Muscle layer of duodenum (tissue), 2 donors: Measurements from ENCODE around the gene METTL6.
"Not testable (repeated sequence)": the region's sequence is repeated elsewhere in the genome, so short reads cannot be mapped to it uniquely, and the experiment has no call there.

Experiments used
- H3K27ac ChIP-seq: one replicate; pipeline ENCODE4 v1.7.0; 2013; ENCODE audit warnings: mild to moderate bottlenecking, low read length
- H3K27me3 ChIP-seq: one replicate; pipeline ENCODE4 v1.7.0; 2013; ENCODE audit warnings: low read depth, mild to moderate bottlenecking, control low read depth, low read length
- H3K36me3 ChIP-seq, 2 donors: one replicate each; pipeline ENCODE4 v1.7.0; 2013; ENCODE audit warnings: low read length in 2 of 2, control low read depth in 1 of 2, mild to moderate bottlenecking in 1 of 2; ENCODE audit not compliant: insufficient read depth in 2 of 2, control insufficient read depth in 1 of 2
- H3K4me1 ChIP-seq, 2 donors: one replicate each; pipeline ENCODE4 v1.7.0; 2013; ENCODE audit warnings: low read length in 2 of 2, mild to moderate bottlenecking in 2 of 2, control low read depth in 1 of 2, moderate library complexity in 1 of 2; ENCODE audit not compliant: insufficient read depth in 2 of 2, control insufficient read depth in 1 of 2
- H3K4me3 ChIP-seq, 2 donors: one replicate each; pipeline ENCODE4 v1.7.0; 2013; ENCODE audit warnings: low read length in 2 of 2, low read depth in 1 of 2, mild to moderate bottlenecking in 1 of 2
- H3K9me3 ChIP-seq, 2 donors: one replicate each; pipeline ENCODE4 v1.7.0; 2013; ENCODE audit warnings: low read length in 2 of 2, control low read depth in 1 of 2, mild to moderate bottlenecking in 1 of 2; ENCODE audit not compliant: control insufficient read depth in 1 of 2
- donor health status: healthy.

METTL6 gene

GRCh38 chr3:15382405-15382923 is 44.9 kb downstream of the METTL6 start:
- peaks cover 0 to 8% of the 10 kb centered on the region in 2 donors for H3K9me3 ChIP-seq
- no peak overlapping the region for H3K27ac ChIP-seq
- no peaks in the 10 kb centered on the region for H3K36me3 ChIP-seq
- H3K4me3 ChIP-seq, result no peak overlapping the region
- no peaks in the 10 kb centered on the region for H3K27me3 ChIP-seq
- no peaks in the 10 kb centered on the region for H3K4me1 ChIP-seq

DNA sequence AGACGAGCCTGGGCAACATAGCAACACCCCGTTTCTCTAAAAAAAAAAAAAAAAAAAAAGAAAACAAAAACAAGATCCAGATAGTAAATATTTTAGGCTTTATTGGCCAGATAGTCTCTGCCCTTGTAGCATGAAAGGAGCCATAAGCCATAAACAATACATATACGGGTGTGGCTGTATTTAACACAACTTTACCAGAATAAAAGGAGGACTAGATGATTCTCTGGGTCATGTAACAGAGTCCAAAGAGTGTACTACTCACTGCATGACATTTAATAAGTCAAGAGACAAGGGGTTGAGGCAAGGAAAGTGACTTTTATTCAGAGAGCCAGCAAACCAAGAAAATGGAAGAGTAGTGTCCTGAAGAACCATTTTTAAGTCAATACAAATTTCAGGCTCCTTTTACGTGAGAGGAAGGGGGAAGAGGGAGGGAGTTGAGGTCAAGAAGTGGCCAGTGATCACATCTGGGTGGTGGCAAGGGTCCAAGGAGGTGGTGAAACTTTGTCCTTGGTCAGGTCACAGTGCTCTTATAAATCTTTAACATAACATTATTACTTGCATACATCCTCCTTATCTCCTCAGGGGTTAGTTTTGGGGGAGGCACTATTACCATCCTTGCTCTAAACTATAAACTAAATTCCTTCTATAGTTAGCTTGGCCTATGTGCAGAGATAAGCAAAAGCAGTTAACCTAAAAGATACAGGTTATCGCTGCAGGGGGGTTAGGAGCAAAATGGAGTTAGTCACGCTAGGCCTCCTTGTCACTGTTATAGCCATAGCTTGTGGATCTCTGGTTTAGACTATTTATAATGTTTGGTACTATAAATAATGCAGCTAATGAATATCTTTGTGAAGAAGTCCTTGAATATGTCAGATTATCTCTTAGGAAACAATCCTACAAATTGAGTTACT is 46.1 kb downstream of the METTL6 start:
- H3K36me3 ChIP-seq, result no peaks in the 10 kb centered on the region
- H3K4me1 ChIP-seq, result no peaks in the 10 kb centered on the region
- H3K4me3 ChIP-seq, result no peak overlapping the region
- H3K9me3 ChIP-seq, result peaks cover 0 to 3% of the 10 kb centered on the region in 2 donors
- no peaks in the 10 kb centered on the region for H3K27me3 ChIP-seq
- H3K27ac ChIP-seq, result no peak overlapping the region

GRCh38 chr3:15377961-15378791 is 49.2 kb downstream of the METTL6 start:
- peak overlapping the region; percentile 14 to 20 for H3K4me3 ChIP-seq
- no peaks in the 10 kb centered on the region for H3K36me3 ChIP-seq

DNA sequence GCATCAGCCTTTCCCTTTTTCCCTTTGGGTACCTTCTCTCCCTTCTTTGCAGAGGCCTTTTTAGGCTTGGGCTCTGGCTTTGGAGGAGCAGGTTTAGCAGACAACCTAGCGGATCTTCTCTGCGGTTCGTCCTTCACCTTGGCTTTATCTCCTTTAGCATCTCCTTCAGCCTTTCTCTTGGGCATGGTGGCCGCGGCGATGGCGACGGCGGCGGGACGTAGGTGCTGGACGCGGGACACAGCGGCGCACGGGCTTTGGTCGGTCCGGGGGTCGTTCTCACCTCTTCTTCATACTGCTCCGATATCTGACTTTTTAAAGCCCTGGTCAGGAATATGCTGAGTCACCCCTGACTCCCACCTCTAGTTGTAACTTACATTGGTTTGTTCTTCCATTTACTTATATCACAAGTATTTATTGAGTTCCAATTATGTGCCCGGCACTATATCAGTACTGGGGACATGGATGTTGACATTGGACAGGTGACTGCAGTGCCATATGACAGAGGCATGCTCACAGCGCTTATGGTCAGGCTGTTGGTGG is 51.8 kb downstream of the METTL6 start:
- Histone ChIP-seq H3K4me1 (no peaks in the 10 kb centered on the region), H3K27ac (no peak overlapping the region), H3K36me3 (no peaks in the 10 kb centered on the region), H3K27me3 (no peaks in the 10 kb centered on the region), H3K4me3 (no peak overlapping the region), H3K9me3 (no peaks in the 10 kb centered on the region)

More at GRCh38 chr3:15377961-15378791, 49.2 kb downstream of the METTL6 start:
- no peaks in the 10 kb centered on the region for H3K9me3 ChIP-seq
- peak overlapping the region; percentile 54 for H3K27ac ChIP-seq
- no peaks in the 10 kb centered on the region for H3K27me3 ChIP-seq
- H3K4me1 ChIP-seq, result no peaks in the 10 kb centered on the region

GRCh38 chr3:15372918-15373317 is 54.4 kb downstream of the METTL6 start:
- Histone ChIP-seq H3K4me3 (no peak overlapping the region), H3K27ac (no peak overlapping the region), H3K36me3 (no peaks in the 10 kb centered on the region), H3K27me3 (no peaks in the 10 kb centered on the region), H3K9me3 (no peaks in the 10 kb centered on the region), H3K4me1 (no peaks in the 10 kb centered on the region)

- no peak overlapping the region for H3K27ac ChIP-seq
- no peaks in the 10 kb centered on the region for H3K4me1 ChIP-seq
- no peaks in the 10 kb centered on the region for H3K9me3 ChIP-seq
- H3K36me3 ChIP-seq, result no peaks in the 10 kb centered on the region
- no peak overlapping the region for H3K4me3 ChIP-seq
- H3K27me3 ChIP-seq, result no peaks in the 10 kb centered on the region
These were observed 58.7 kb downstream of the METTL6 start for GRCh38 chr3:15368561-15369135.

DNA sequence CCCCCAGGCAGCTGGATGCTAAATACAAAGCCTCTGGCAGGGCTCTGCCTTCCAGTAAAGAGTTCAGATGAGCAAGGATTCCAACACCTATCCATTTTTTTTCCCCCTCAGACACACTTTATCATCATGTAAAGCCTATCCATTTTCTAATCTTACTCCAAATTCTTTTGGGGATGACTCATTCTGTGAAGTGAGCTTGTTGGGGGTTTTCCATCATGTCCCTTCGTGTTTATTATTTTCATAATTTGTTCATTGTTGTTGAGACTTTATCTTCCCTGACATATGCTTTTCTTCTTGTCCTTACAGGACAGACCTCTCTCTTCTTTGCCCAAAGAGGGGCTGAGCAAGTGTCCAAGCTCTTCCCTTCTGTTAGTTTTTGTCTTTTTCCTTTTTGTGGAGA is 60.3 kb downstream of the METTL6 start:
- Histone ChIP-seq H3K9me3 (no peaks in the 10 kb centered on the region), H3K4me1 (no peaks in the 10 kb centered on the region), H3K27me3 (no peaks in the 10 kb centered on the region), H3K36me3 (no peaks in the 10 kb centered on the region), H3K27ac (no peak overlapping the region), H3K4me3 (no peak overlapping the region)

GRCh38 chr3:15364078-15364477 is 63.3 kb downstream of the METTL6 start:
- H3K9me3 ChIP-seq, H3K27me3 ChIP-seq, H3K4me3 ChIP-seq, H3K4me1 ChIP-seq, H3K27ac ChIP-seq, H3K36me3 ChIP-seq: not testable (repeated sequence)

GRCh38 chr3:15361494-15362214 is 65.7 kb downstream of the METTL6 start:
- Histone ChIP-seq H3K4me1 (peaks cover 0 to 4% of the 10 kb centered on the region in 2 donors), H3K27ac (no peak overlapping the region), H3K27me3 (no peaks in the 10 kb centered on the region), H3K36me3 (no peaks in the 10 kb centered on the region), H3K4me3 (no peak overlapping the region), H3K9me3 (no peaks in the 10 kb centered on the region)

GRCh38 chr3:15360788-15361493 is 66.4 kb downstream of the METTL6 start:
- Histone ChIP-seq H3K36me3 (no peaks in the 10 kb centered on the region), H3K4me3 (no peak overlapping the region), H3K4me1 (peaks cover 0 to 4% of the 10 kb centered on the region in 2 donors), H3K9me3 (no peaks in the 10 kb centered on the region), H3K27me3 (no peaks in the 10 kb centered on the region), H3K27ac (no peak overlapping the region)
